ENCODE data around the gene PTPRK.

Gene PTPRK

DNA sequence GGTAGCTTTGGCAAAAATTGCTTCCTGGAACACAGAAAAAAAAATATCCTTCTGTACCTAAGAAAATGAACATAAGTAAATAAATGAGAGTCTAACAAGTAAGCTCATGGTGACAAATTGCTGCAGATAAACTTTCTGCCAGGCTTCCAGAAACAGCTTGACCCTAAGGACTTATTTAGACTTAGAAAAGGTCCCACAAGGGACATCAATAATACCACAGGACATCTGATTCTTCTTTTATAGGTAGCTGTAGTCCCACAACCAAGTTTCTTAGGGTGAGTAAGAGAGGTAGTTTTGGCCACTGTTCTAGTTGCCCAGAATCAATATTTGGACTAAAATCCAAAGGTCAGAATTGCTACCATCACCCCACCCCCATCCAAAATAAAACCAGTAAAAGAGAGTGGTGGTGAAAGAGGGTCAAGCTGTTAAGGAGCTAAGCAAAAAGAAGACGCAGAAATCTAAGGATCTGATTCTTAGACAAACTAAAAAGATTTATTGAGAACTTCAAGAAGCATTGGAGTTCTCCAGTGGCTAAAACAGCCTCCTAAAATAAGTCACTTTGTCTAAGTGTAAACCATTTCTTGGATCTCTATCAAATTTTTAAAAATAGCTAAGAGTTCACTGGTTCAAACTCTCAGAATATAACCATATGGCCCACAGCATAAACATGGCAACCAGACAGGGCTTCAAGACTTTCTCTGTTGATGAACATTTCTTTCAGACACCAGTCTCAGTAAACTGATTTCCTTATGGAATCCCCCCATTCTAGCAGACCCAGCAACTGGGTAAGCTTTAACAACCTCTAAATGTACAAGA is 180.6 kb downstream of the PTPRK start:
- DNase-seq (ENCODE audit: low read depth) = no peak

DNA sequence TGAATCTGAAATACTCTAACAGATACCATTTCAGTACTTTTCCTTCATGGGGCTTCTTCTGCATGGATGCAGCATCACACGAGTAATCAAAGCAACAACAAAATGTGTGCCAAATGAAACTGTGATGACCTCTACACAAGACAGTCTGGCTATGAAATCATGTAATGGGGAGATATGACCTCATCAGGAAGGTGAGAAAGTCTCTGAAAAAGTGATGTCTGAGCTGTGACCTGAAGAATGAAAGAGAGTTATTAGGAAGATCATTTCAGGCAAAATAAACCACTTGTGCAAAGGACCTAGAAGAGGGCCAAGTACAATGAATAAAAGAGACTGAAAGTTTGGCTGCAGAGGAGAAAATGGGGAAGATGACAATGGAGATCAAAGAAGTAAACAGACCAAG is 182.8 kb downstream of the PTPRK start:
- no peak for DNase-seq (ENCODE audit: low read depth)

DNA sequence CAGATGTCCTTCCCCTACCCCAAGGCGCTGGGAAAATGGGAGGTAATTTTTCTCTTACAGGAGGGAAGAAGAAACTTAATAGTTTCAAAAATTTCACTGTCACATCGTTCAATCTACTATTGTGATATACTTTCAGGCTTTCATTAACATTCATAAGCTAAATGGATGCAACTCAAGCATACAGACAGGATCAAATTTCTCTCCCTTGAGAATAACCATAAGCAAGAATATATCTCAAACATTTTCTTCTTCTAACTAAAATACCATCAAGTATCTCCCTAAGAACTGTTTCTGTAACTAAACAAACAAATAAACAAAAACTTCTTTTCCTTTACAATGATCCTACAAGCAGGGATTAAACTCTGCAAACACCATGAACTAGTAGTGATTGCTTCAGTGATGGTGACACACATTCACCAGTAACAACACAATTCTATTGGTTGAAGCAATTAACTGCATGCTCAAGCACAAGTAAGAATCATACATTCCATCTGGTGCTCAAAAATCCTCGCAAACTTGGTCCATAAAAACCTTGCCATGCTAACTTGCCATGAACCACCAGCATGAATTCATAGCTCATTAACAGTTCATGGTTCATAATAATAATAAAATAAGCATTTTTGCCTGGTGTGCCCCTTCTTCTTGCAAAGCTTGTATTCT is 183.8 kb downstream of the PTPRK start:
- DNase-seq (ENCODE audit: low read depth) = no peak

DNA sequence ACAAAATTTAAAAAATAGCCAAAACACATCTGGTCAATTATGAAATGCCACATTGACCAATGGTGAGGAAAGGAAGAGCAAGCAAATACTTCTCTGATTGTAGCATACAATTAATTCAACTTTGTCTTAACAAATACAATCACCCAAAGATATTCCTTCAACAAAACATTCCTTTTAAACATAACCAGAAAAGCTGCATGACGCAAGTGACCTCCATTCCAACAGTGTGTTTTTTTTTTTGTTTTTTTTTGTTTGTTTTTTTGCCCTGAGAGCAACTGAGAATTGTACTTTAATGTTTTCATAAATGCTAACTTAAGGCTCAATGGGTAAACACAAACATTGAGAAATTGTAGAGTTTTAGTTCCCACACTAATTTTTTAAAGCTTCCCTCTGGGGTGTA is 184.4 kb downstream of the PTPRK start:
- no peak for DNase-seq (ENCODE audit: low read depth)

DNA sequence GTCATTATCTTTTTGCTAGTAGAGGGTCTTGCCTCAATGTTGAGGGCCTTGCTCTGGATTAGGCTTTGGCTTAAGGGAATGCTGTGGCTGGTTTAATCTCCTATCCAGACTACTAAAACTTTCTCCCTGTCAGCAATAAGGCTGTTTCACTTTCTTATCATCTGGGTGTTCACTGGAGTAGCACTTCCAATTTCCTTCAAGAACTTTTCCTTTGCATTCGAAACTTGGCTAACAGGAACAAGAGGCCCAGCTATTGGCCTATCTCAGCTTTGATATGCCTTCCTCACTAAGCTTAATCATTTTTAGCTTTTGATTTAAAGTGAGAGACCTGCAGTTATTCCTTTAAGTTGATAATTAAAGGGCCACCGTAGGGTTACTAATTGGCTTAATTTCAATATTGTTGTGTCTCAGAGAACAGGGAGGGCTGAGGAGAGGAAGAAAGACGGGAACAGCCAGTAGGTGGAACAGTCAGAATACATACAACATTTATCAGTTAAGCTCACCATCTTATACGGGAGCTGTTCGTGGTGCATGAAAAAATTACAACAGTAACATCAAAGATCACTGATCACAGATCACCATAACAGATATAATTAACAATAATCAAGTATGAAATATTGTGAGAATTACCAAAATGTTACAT is 186.7 kb downstream of the PTPRK start:
- DNase-seq (ENCODE audit: low read depth) = no peak

DNA sequence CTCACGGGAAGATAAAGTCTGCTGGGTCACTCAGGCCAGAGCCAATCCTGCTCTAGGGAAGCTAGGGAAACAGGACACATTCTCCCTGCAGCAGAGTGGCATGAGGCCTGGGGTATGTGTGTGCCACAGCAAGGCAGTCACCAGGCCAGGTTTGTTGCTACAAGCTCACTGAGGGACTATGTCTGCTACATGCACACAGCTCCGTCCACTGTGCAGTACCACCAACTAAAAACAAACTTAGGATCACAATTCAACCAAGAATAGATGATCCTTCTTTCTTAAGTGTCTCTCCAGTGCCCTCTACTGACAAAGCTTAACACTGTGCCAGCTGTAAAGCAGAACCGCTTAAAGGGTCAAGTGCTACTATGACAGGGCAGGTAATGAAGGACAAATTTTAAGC is 192.5 kb downstream of the PTPRK start:
- no peak for DNase-seq (ENCODE audit: low read depth)

DNA sequence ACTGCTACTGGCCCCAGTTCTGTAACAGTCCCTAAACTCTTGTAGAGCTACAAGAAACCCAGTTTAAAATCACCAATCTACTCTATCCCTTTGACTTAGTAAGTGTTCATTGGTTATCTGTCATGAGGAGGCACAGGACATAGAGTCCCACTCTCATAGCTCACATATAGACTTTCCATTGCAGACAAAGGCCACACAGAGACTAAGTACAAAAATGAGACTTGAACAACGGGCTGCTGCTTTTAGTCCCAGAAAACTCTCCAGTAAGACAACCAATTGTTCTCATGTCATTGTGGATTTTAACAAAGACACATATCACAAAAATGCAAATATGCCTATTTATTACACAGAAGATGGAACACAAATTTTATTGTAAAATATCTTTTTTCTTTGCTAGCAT is 197.4 kb downstream of the PTPRK start:
- no peak for DNase-seq (ENCODE audit: low read depth)

DNA sequence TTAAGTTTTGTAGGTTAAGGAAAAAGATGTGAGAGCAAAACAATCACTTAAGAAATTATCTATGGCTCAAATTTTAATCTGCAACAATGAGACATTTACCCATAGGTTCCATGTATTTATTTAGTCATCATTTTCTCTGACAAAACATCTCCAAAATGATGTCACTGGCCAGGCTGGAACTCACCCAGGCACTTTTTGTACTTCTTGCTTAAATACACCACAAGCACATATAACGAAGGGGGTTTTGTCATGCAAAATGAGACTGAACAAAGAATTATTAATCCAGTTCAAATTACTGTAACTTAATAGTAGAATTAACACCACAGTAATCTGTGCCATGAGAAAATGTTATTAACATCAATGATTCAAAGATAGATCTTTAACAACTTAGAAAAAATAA is 200.5 kb downstream of the PTPRK start:
- no peak for DNase-seq (ENCODE audit: low read depth)

DNA sequence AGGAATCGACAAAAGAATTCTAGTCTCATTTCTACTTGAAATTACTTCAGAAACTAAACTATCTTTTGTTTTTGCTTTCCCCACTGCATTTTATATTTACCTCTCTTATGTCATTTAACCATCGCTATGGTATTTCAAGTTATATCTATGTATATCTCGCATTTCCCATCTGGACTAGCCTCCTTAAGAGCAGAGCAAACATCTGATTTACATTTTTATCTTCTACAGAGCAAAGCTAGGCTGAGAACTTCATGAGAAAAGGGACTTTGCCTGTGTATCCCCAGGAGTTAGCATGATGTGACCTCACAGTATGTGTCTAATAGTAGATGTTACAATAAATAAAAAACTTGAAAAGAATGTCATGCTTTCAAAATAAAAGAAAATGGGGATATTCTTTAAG is 201.2 kb downstream of the PTPRK start:
- no peak for DNase-seq (ENCODE audit: low read depth)

DNA sequence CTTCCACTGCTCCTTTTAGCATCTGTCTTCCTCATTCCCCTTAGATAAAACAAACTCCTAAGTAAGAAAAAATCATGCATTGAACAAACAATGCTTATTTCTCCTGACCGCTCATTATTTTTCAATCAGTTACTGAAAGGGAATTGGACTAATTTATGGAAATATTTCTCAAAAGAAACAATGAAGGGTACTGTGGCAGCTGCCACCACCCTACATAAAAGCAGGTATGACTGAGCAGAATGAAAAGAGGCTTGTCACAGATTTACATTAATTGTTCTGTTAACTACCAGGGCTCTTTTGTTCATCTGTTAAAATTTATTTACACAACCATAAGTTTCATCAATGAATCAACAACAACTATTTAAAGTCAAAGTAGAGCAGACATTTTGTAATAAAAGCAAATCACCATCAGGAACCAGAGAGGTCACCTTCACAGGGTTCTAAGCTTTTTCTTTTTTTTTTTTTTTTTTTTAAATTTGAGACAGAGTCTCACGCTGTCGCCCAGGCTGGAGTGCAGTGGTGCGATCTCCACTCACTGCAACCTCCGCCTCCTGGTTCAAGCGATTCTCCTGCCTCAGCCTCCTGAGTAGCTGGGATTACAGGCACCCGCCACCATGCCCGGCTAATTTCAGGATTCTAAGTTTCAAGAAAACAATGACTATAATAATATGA is 204.0 kb downstream of the PTPRK start:
- no peak for DNase-seq (ENCODE audit: low read depth)

DNA sequence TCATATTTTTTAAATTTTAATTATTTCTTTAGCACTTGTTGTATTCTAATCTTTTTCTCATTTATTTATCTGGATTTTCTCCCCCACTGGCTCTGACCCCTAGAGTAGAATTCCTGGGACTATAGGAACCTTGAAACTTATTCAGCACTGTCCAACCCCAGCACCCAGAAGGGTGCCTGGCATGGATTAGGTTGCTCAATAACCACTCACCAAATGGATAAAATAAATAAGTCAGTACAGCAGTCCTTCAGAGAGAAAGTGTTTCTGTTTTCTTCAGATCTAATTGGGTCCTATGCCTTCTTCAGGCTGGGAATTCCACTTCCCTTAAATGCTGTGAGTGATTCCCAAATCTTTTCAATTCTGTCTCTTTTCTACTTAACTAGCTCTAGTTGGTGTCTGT is 206.2 kb downstream of the PTPRK start:
- DNase-seq (ENCODE audit: low read depth) = no peak

DNA sequence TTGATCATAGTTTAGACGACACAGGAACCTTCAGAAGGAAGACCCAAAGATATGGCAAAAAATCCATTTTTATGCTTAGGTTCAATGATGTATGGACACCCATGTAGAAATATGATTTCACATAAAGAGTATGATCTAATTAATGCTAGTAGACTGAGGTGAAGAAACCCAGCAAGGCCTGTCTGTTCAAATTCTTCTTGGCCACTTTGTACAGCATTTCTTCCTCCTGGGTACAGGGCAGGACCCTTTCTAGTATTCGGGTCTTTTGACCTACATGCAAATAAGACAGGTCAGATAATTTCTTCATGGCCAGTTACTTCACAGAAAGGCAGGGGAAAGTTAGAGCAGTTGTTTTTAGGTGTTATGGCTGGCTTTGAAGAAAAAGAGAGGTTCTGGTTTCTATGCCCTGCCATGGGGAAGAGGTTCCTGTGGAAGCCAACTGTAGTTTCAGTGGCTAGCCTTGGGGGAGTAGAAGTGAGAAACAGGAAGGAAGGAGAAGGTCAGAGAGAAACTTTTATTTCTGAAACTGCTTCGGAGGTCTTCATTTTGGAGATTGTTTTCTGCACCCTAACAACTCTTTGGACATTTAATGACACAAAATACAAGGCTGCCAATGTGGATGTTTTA is 208.3 kb downstream of the PTPRK start:
- DNase-seq (ENCODE audit: low read depth) = no peak

DNA sequence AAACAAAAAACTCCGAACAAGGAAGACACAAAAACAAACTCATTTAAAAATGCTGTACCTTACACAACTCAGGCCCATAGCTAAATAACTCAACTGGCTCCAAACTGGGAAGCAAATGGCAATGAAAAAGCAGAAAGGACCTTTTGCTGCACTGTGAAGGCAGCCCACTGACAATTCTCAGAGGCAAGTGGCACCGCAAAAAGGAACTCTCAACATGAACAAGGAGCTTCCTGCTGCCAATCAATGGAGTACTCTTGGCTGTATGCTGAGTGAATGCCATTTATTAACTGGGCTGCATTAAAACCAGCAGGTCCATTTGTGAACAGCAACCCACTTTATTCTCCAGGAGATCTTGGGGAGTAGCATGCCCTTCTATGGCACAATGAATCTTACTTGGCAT is 209.9 kb downstream of the PTPRK start:
- DNase-seq (ENCODE audit: low read depth) = no peak

DNA sequence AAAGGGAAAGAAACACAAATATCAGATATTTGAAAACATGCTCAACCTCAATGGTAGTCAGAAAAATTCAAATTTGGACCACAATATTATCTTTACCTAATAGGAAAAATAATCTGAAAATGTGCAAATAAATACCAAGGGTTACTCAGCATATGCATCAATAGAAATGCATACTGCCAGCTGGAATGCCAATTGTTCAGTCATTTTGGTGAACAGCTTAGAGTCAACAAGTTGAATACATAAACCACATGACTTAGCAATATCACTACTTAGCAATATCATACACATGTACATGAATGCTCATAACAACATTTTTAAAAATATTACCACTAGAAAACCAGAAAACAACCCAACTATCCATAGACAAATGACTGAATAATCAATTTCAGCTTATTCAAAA is 212.7 kb downstream of the PTPRK start:
- DNase-seq (ENCODE audit: low read depth) = no peak

DNA sequence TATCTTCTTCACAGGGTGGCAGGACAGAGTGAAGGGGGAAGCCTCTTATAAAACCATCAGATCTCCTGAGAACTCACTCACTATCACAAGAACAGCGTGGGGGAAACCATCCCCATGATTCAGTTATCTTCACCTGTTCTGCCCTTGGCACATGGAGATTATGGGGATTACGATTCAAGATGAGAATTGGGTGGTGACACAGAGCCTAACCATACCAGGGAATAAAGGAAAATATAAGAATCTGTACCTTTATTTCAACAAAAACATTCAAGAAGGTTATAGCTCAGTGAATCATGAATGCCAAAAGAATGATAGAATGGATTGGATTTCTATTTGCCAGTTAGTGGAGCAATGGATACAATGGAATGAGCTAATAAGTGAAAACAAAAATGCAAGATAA is 214.4 kb downstream of the PTPRK start:
- no peak for DNase-seq (ENCODE audit: low read depth)

DNA sequence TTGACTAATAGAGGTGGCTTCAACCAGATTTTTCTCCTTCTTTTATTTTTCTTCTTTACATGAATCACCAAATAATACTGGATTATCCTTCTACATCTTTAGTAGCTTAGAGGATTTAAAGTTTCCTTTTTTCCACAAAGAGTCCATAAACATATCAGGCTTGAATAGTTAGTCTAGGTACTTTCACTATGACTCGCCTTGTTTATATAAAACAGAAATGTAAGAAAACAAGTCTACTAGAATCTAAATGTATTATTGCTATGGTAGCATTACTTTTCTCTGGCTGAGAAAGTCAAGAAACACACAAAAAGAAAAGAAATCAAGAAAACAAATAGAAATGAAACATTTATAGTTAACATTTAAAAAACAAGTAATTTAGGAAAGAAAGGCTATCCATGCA is 215.2 kb downstream of the PTPRK start:
- no peak for DNase-seq (ENCODE audit: low read depth)

DNA sequence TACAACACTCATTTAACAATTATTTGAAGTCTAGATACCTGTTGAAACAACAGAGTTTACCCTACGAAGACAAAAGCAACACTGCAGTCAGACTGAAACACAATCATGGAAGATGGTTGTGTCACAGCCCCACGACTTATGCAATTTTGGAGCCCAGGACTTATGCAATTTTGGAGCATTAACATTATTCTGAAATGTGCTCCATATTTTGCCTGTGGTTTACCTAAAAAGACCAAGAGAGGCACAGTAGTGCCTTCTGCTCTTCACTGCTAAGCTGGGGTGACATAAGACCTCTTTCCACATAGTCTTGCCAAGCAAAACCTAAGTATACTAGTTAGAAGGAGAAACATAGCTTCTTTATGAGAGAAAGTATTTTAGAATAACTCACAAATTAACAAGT is 216.5 kb downstream of the PTPRK start:
- no peak for DNase-seq (ENCODE audit: low read depth)

DNA sequence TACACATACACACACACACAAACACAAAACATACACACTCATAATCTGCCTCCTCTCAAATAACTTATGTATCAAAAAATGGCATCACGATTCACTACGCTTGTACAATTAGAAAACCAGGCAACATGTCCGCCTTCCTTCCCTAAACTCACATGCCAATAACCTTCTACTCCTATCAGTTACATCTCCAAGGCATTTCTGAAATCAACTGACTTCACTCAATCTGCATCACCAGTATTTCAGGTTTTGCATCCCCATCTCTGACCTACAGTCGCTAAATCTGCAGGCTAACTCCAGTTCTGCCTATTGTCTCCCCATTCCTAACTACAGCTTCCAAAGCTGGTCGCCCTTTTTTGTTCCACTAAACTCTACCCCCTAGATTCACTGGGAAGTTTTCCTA is 217.5 kb downstream of the PTPRK start:
- DNase-seq (ENCODE audit: low read depth) = no peak

DNA sequence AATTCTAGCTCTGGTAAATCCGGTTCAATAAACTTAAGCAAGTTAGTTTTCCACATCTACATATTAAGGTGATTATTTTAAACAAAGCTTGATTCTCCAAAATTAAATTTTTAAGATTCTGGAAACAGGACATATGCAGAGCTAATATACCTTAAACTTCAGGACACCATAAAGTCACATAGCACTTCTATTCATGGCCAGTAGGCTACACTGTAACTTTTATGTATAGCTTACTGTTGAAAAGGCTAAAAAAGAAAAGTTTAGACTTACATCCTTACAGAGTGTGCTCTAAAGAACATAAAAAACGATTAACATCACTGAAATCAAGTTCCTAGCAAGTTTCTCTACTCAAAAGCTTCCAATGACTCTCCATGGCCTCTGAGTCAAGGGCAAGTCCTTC is 224.7 kb downstream of the PTPRK start:
- DNase-seq (ENCODE audit: low read depth) = no peak

DNA sequence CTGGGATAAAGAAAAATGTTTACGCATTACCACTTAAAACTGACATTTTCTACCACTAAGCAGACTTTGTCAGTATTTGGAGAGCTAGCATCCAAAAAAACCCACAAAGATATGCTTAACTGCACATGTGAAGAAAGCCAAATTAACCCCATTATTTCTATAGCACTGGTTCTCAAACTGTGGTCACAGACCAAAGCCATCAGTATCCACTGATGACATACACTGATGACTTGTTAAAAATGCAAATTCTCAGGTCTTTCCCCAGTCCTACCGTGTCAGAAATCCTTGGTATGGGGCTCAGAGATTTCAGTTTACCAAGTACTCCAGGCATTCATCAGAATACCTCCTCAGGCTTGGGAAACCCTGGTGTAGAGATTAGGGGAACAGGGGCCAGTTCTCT is 230.2 kb downstream of the PTPRK start:
- no peak for DNase-seq (ENCODE audit: low read depth)

DNA sequence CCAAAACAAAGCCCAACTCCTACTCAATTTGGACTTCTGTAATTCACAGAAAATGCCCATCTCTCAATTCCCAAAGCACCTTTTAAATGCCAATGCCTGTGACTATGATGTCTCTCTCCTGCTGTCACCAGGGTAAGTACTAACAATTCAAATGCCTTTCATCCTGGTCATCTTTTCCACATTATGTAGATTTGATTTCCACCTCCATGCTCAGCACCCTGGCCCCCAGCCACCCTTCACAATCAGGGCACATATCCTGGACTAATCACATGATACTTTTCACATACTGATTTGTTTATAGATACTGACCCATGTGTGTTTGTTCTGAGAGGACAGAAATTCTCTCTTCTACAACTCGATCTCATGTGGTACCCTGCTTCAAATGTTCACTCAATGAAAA is 236.3 kb downstream of the PTPRK start:
- no peak for DNase-seq (ENCODE audit: low read depth)

DNA sequence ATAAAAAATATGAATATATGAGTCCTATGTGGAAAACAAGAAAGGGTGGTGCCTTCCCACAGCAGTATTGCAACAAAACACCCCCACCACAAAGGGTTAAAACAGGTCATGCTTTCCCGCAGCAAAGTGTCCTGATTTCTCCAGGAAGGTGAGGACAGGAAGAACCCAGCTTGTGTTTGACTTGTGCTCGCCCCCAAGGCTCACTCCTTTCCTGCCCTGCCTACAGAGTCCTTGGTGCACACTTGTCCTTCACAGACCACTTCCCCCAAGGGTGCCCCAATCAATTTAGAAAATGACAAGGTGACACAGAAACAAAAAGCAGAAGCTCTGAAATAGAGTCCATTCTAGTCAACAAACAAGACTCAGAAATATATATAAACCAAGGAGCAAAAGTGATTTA is 237.4 kb downstream of the PTPRK start:
- DNase-seq (ENCODE audit: low read depth) = no peak
